CD4-positive, CD25-positive, alpha-beta regulatory T cell (primary cell): ENCODE data around the gene FARP1. TPM values are rescaled to one million over a fixed set of nuclear protein-coding genes. Genes with fewer than 3 reads are reported as not detected.

Experiments used
- ATAC-seq, 2 donors: fragments of 150-1000 bp; cut with Tn5 transposase; one replicate each; pipeline ENCODE4 v1.10.0; 2021; ENCODE audit warnings: low read depth in 2 of 2, moderate number of reproducible peaks in 2 of 2, moderate library complexity in 1 of 2
- DNase-seq, 3 donors: peaks; one replicate each; pipeline versions ENCODE4 v3.0.0 to v3.0.0-alpha.2; 2012 to 2022; ENCODE audit warnings: mixed read lengths in 1 of 3
- H3K27ac ChIP-seq: one replicate; pipeline ENCODE4 v1.7.0; 2013; ENCODE audit warnings: mild to moderate bottlenecking, low read length; ENCODE audit not compliant: insufficient read depth, poor library complexity, severe bottlenecking
- H3K27me3 ChIP-seq: one replicate; pipeline ENCODE4 v1.7.0; 2013; ENCODE audit warnings: low read length; ENCODE audit not compliant: control insufficient read depth, insufficient read depth
- H3K36me3 ChIP-seq: one replicate; pipeline ENCODE4 v1.7.0; 2013; ENCODE audit warnings: mild to moderate bottlenecking, low read length, moderate library complexity; ENCODE audit not compliant: control insufficient read depth, insufficient read depth
- H3K4me1 ChIP-seq: 2 replicates; pipeline ENCODE4 v1.7.0; 2013; ENCODE audit warnings: mild to moderate bottlenecking, low read length; ENCODE audit not compliant: insufficient read depth, control insufficient read depth, poor library complexity, severe bottlenecking
- H3K4me3 ChIP-seq: one replicate; pipeline ENCODE4 v1.7.0; 2013; ENCODE audit warnings: low read depth, mild to moderate bottlenecking, low read length, moderate library complexity
- H3K9me3 ChIP-seq, 2 experiments: 1 replicate in 1 of 2; 2 replicates in 1 of 2; pipeline ENCODE4 v1.7.0; 2013; ENCODE audit warnings: low read length in 2 of 2, mild to moderate bottlenecking in 1 of 2, moderate library complexity in 1 of 2; ENCODE audit not compliant: control insufficient read depth in 2 of 2
- H3K27ac Mint-ChIP-seq, 3 donors: one replicate each; pipeline ENCODE4 v1.8.0; 2020 to 2022; ENCODE audit warnings: mild to moderate bottlenecking in 3 of 3, mixed read lengths in 3 of 3, moderate library complexity in 2 of 3
- H3K27me3 Mint-ChIP-seq: one replicate; pipeline ENCODE4 v1.8.0; 2022; ENCODE audit warnings: mild to moderate bottlenecking, mixed read lengths
- H3K36me3 Mint-ChIP-seq: one replicate; pipeline ENCODE4 v1.8.0; 2020; ENCODE audit warnings: mixed read lengths
- H3K4me1 Mint-ChIP-seq, 4 donors: one replicate each; pipeline ENCODE4 v1.8.0; 2020 to 2022; ENCODE audit warnings: mixed read lengths in 4 of 4, mild to moderate bottlenecking in 1 of 4
- H3K4me3 Mint-ChIP-seq, 4 donors: one replicate each; pipeline ENCODE4 v1.8.0; 2020 to 2022; ENCODE audit warnings: mild to moderate bottlenecking in 4 of 4, mixed read lengths in 4 of 4, moderate library complexity in 3 of 4
- H3K9me3 Mint-ChIP-seq, 7 donors: one replicate each; pipeline ENCODE4 v1.8.0; 2020 to 2022; ENCODE audit warnings: mixed read lengths in 7 of 7, mild to moderate bottlenecking in 3 of 7, moderate library complexity in 2 of 7
- polyA plus RNA-seq, 4 donors: library from polyadenylated mRNA; unstranded; fragments of 300-500 nt; fragmentation: Illumina TruSeq; gene quantifications; one replicate each; pipeline ENCODE4 v1.2.3, GENCODE V29; 2021
- total RNA-seq: library from RNA; stranded (reverse); gene quantifications from one replicate; pipeline ENCODE4 v1.2.3, GENCODE V29; 2022

The FARP1 gene
- total and polyA plus RNA-seq, 5 donors from 2014 or later = 0.25 to 0.79 (median 0.46) TPM

DNA sequence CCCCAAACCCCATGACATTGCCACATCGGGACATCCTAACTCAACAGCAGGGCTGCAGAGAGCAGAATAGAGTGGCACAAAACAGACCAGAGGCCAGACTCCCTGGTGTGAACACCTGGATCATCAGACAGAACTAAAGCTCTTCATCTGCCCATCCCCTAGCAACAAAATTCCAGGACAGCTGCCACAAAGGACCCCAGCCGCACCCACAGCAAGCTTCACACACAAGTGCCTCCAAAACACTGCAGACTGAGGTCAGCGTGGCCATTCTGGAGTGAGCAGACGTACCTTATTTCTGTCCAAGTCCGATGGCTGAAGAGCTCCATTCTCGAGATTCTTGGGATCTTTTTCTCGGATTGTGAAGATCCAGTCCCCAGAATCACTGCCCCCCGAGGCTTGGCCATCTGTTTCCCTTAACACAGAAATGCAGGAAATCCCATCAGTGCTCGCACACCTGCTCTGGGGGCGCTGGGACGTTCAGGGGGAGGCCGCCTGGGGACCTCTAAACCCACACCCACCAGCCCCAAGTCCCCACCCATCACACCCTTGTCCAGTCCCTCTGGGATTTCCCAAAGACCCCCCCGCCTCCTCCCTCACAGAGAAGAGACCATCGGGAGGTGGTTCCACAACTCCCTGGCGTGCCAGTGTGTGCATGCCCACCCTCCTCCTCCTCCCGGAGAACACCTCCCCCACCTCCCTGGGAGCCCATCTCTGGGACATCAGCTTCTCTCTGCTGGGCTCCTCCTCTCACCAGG is 318.8 kb downstream of the FARP1 start:
- Mint-ChIP-seq H3K36me3 (peaks cover 22% of the 10 kb centered on the region), H3K27me3 (no peaks in the 10 kb centered on the region), H3K4me3 (no peak overlapping the region), H3K4me1 (peaks cover 0 to 11% (median 5%) of the 10 kb centered on the region in 4 donors), H3K9me3 (no peaks in the 10 kb centered on the region), H3K27ac (peak overlapping the region in 1 of 3 donors; percentile 5)
- no peak for DNase-seq
- Histone ChIP-seq H3K36me3 (peaks cover 90% of the 10 kb centered on the region), H3K27me3 (no peaks in the 10 kb centered on the region), H3K4me1 (no peaks in the 10 kb centered on the region), H3K27ac (no peak overlapping the region), H3K4me3 (no peak overlapping the region), H3K9me3 (no peaks in the 10 kb centered on the region)
- ATAC-seq = no peak

GRCh38 chr13:98462241-98462882 is 319.5 kb downstream of the FARP1 start:
- DNase-seq (no peak), ATAC-seq (no peak)
- Mint-ChIP-seq H3K4me3 (peak overlapping the region in 1 of 4 donors; percentile 61), H3K9me3 (no peaks in the 10 kb centered on the region), H3K36me3 (peaks cover 22% of the 10 kb centered on the region), H3K27ac (peak overlapping the region; percentile 61 to 81 (median 74)), H3K27me3 (no peaks in the 10 kb centered on the region), H3K4me1 (peaks cover 0 to 14% (median 6%) of the 10 kb centered on the region in 4 donors)
- H3K4me1 ChIP-seq = no peaks in the 10 kb centered on the region
- H3K36me3 ChIP-seq = peaks cover 89% of the 10 kb centered on the region
- H3K27me3 ChIP-seq = no peaks in the 10 kb centered on the region
- no peaks in the 10 kb centered on the region for H3K9me3 ChIP-seq
- no peak overlapping the region for H3K27ac ChIP-seq
- no peak overlapping the region for H3K4me3 ChIP-seq

GRCh38 chr13:98462946-98463345 is 320.1 kb downstream of the FARP1 start:
- H3K4me3 ChIP-seq = no peak overlapping the region
- DNase-seq = no peak
- ATAC-seq = no peak
- Mint-ChIP-seq H3K4me1 (peaks cover 0 to 18% (median 7%) of the 10 kb centered on the region in 4 donors), H3K9me3 (no peaks in the 10 kb centered on the region), H3K36me3 (peaks cover 26% of the 10 kb centered on the region), H3K4me3 (peak overlapping the region in 1 of 4 donors; percentile 61), H3K27me3 (no peaks in the 10 kb centered on the region), H3K27ac (peak overlapping the region in 2 of 3 donors; percentile 61 to 81)
- H3K9me3 ChIP-seq = no peaks in the 10 kb centered on the region
- no peaks in the 10 kb centered on the region for H3K27me3 ChIP-seq
- no peak overlapping the region for H3K27ac ChIP-seq
- no peaks in the 10 kb centered on the region for H3K4me1 ChIP-seq
- H3K36me3 ChIP-seq = peaks cover 91% of the 10 kb centered on the region

- H3K27me3 Mint-ChIP-seq = no peaks in the 10 kb centered on the region
- no peaks in the 10 kb centered on the region for H3K9me3 Mint-ChIP-seq
- Histone ChIP-seq H3K36me3 (peaks cover 77% of the 10 kb centered on the region), H3K27ac (no peak overlapping the region), H3K4me3 (no peak overlapping the region), H3K4me1 (no peaks in the 10 kb centered on the region), H3K9me3 (no peaks in the 10 kb centered on the region), H3K27me3 (no peaks in the 10 kb centered on the region)
- H3K36me3 Mint-ChIP-seq = peaks cover 27% of the 10 kb centered on the region
- peaks cover 0 to 25% (median 14%) of the 10 kb centered on the region in 4 donors for H3K4me1 Mint-ChIP-seq
- ATAC-seq (peak in 1 of 2 donors; percentile 36), DNase-seq (peak in 1 of 3 donors; percentile 21)
- no peak overlapping the region for H3K4me3 Mint-ChIP-seq
- peak overlapping the region in 2 of 3 donors; percentile 26 to 44 for H3K27ac Mint-ChIP-seq
Observed at GRCh38 chr13:98466634-98467236, 323.8 kb downstream of the FARP1 start.

GRCh38 chr13:98467263-98467985 is 324.5 kb downstream of the FARP1 start:
- DNase-seq = no peak
- H3K4me3 Mint-ChIP-seq = no peak overlapping the region
- Histone ChIP-seq H3K36me3 (peaks cover 75% of the 10 kb centered on the region), H3K27ac (no peak overlapping the region), H3K4me1 (no peaks in the 10 kb centered on the region), H3K4me3 (no peak overlapping the region), H3K27me3 (no peaks in the 10 kb centered on the region), H3K9me3 (no peaks in the 10 kb centered on the region)
- peak overlapping the region in 2 of 3 donors; percentile 37 to 76 for H3K27ac Mint-ChIP-seq
- H3K9me3 Mint-ChIP-seq = no peaks in the 10 kb centered on the region
- no peaks in the 10 kb centered on the region for H3K27me3 Mint-ChIP-seq
- H3K36me3 Mint-ChIP-seq = peaks cover 33% of the 10 kb centered on the region
- peaks cover 0 to 29% (median 16%) of the 10 kb centered on the region in 4 donors for H3K4me1 Mint-ChIP-seq
- no peak for ATAC-seq

GRCh38 chr13:98468361-98468760 is 325.5 kb downstream of the FARP1 start:
- H3K9me3 ChIP-seq = no peaks in the 10 kb centered on the region
- no peaks in the 10 kb centered on the region for H3K27me3 ChIP-seq
- no peak overlapping the region for H3K27ac ChIP-seq
- peaks cover 34% of the 10 kb centered on the region for H3K36me3 Mint-ChIP-seq
- peaks cover 0 to 29% (median 21%) of the 10 kb centered on the region in 4 donors for H3K4me1 Mint-ChIP-seq
- no peaks in the 10 kb centered on the region for H3K27me3 Mint-ChIP-seq
- DNase-seq = no peak
- no peak for ATAC-seq
- H3K4me3 Mint-ChIP-seq = no peak overlapping the region
- no peaks in the 10 kb centered on the region for H3K4me1 ChIP-seq
- H3K27ac Mint-ChIP-seq = peak overlapping the region in 2 of 3 donors; percentile 37 to 76
- H3K36me3 ChIP-seq = peaks cover 68% of the 10 kb centered on the region
- peaks cover 0 to 1% (median 0%) of the 10 kb centered on the region in 7 donors for H3K9me3 Mint-ChIP-seq
- H3K4me3 ChIP-seq = no peak overlapping the region

- no peaks in the 10 kb centered on the region for H3K27me3 Mint-ChIP-seq
- H3K36me3 Mint-ChIP-seq = peaks cover 34% of the 10 kb centered on the region
Observed at GRCh38 chr13:98468929-98469328, 326.0 kb downstream of the FARP1 start.

More at GRCh38 chr13:98468929-98469328, 326.0 kb downstream of the FARP1 start:
- peak overlapping the region in 1 of 3 donors; percentile 16 for H3K27ac Mint-ChIP-seq
- DNase-seq (no peak), ATAC-seq (no peak)
- no peaks in the 10 kb centered on the region for H3K27me3 ChIP-seq
- no peak overlapping the region for H3K27ac ChIP-seq
- H3K9me3 Mint-ChIP-seq = peaks cover 0 to 1% (median 0%) of the 10 kb centered on the region in 7 donors
- H3K4me1 Mint-ChIP-seq = peaks cover 0 to 29% (median 22%) of the 10 kb centered on the region in 4 donors
- H3K4me1 ChIP-seq = no peaks in the 10 kb centered on the region
- H3K4me3 ChIP-seq = no peak overlapping the region
- H3K9me3 ChIP-seq = no peaks in the 10 kb centered on the region
- H3K4me3 Mint-ChIP-seq = peak overlapping the region in 1 of 4 donors; percentile 38
- H3K36me3 ChIP-seq = peaks cover 68% of the 10 kb centered on the region
